CD14-positive monocyte (primary cell): ENCODE data around the gene NPW. TPM values are rescaled to one million over a fixed set of nuclear protein-coding genes. Genes with fewer than 3 reads are reported as not detected.
"Not testable (repeated sequence)": the region's sequence is repeated elsewhere in the genome, so short reads cannot be mapped to it uniquely, and the experiment has no call there.

Source experiments
- DNase-seq, 3 donors: peaks; one replicate each; pipeline ENCODE4 v3.0.0-alpha.2; 2011 to 2022
- H2AFZ ChIP-seq: 2 replicates; pipeline ENCODE4 v1.6.0; 2012; ENCODE audit warnings: mild to moderate bottlenecking, low read depth, low read length, inconsistent platforms; ENCODE audit not compliant: insufficient read depth, poor library complexity, severe bottlenecking
- H3K27ac ChIP-seq, 2 donors: 1 replicate in 1 of 2; 2 replicates in 1 of 2; pipeline ENCODE4 v1.5.1; 2012 to 2013; ENCODE audit warnings: low read length in 2 of 2, control low read depth in 1 of 2, inconsistent platforms in 1 of 2, low read depth in 1 of 2, mild to moderate bottlenecking in 1 of 2
- H3K27me3 ChIP-seq, 2 donors: one replicate each; pipeline versions ENCODE4 v1.6.0 to v1.6.1; 2011 to 2013; ENCODE audit warnings: low read length in 2 of 2; ENCODE audit not compliant: control insufficient read depth in 2 of 2, insufficient read depth in 2 of 2
- H3K36me3 ChIP-seq, 2 donors: replicated peaks in 1 of 2; 1 replicate in 1 of 2; 2 replicates in 1 of 2; pipeline versions ENCODE4 v1.5.1 to v1.6.1; 2012 to 2013; ENCODE audit warnings: low read length in 2 of 2, control low read depth in 1 of 2, inconsistent platforms in 1 of 2, mild to moderate bottlenecking in 1 of 2; ENCODE audit not compliant: insufficient read depth in 2 of 2, control insufficient read depth in 1 of 2
- H3K4me1 ChIP-seq, 2 donors: 1 replicate in 1 of 2; 2 replicates in 1 of 2; pipeline versions ENCODE4 v1.5.1 to v1.6.1; 2012 to 2013; ENCODE audit warnings: low read length in 2 of 2, control low read depth in 1 of 2, inconsistent platforms in 1 of 2, mild to moderate bottlenecking in 1 of 2, moderate library complexity in 1 of 2; ENCODE audit not compliant: insufficient read depth in 2 of 2, control insufficient read depth in 1 of 2
- H3K4me2 ChIP-seq: replicated peaks from 2 replicates; pipeline ENCODE3; 2012; ENCODE audit warnings: low read length, moderate library complexity, mild to moderate bottlenecking; ENCODE audit not compliant: poor library complexity, severe bottlenecking; ENCODE audit errors: extremely low read depth
- H3K4me3 ChIP-seq, 3 experiments: fragments of 200-600 bp in 1 of 3; sonication (generic) in 1 of 3; replicated peaks in 1 of 3; 1 replicate in 2 of 3; 2 replicates in 1 of 3; pipeline ENCODE4 v1.5.1; 2011 to 2013; ENCODE audit warnings: low read length in 3 of 3, mild to moderate bottlenecking in 3 of 3, control low read depth in 2 of 3, low read depth in 2 of 3, inconsistent platforms in 1 of 3, moderate library complexity in 1 of 3
- H3K79me2 ChIP-seq: 2 replicates; pipeline ENCODE4 v1.6.0; 2012; ENCODE audit warnings: mild to moderate bottlenecking, control low read depth, inconsistent platforms, low read length, moderate library complexity; ENCODE audit not compliant: insufficient read depth
- H3K9ac ChIP-seq: 2 replicates; pipeline ENCODE4 v1.6.0; 2017; ENCODE audit warnings: low read length, mild to moderate bottlenecking; ENCODE audit not compliant: insufficient read depth, poor library complexity, severe bottlenecking
- H3K9me3 ChIP-seq, 2 donors: replicated peaks in 1 of 2; 1 replicate in 1 of 2; 2 replicates in 1 of 2; pipeline versions ENCODE4 v1.5.1 to v1.6.1; 2012 to 2013; ENCODE audit warnings: low read length in 2 of 2, control low read depth in 1 of 2; ENCODE audit not compliant: control insufficient read depth in 1 of 2, insufficient read depth in 1 of 2
- H4K20me1 ChIP-seq: 2 replicates; pipeline ENCODE4 v1.6.0; 2012; ENCODE audit warnings: mild to moderate bottlenecking, low read length, control low read depth, moderate library complexity; ENCODE audit not compliant: insufficient read depth
- H3K27ac Mint-ChIP-seq, 7 donors: one replicate each; pipeline ENCODE4 v1.8.0; 2020; ENCODE audit warnings: mild to moderate bottlenecking in 7 of 7, mixed read lengths in 7 of 7, moderate library complexity in 6 of 7, inconsistent platforms in 2 of 7
- H3K27me3 Mint-ChIP-seq, 3 donors: one replicate each; pipeline ENCODE4 v1.8.0; 2021 to 2022; ENCODE audit warnings: low read depth in 3 of 3, mild to moderate bottlenecking in 3 of 3, mixed read lengths in 3 of 3, moderate library complexity in 3 of 3, inconsistent platforms in 1 of 3
- H3K36me3 Mint-ChIP-seq, 2 donors: one replicate each; pipeline ENCODE4 v1.8.0; 2020; ENCODE audit warnings: mixed read lengths in 2 of 2, inconsistent platforms in 1 of 2, mild to moderate bottlenecking in 1 of 2
- H3K4me1 Mint-ChIP-seq: one replicate; pipeline ENCODE4 v1.8.0; 2020; ENCODE audit warnings: mild to moderate bottlenecking, mixed read lengths
- H3K4me3 Mint-ChIP-seq, 2 donors: one replicate each; pipeline ENCODE4 v1.8.0; 2020; ENCODE audit warnings: mild to moderate bottlenecking in 2 of 2, mixed read lengths in 2 of 2, moderate library complexity in 1 of 2
- H3K9me3 Mint-ChIP-seq, 7 donors: one replicate each; pipeline ENCODE4 v1.8.0; 2020 to 2022; ENCODE audit warnings: mixed read lengths in 7 of 7, mild to moderate bottlenecking in 6 of 7, moderate library complexity in 6 of 7, inconsistent platforms in 2 of 7
- WGBS: methylation state at CpG from one replicate; pipeline ENCODE4 v1.1.5; 2013; ENCODE audit warnings: missing lambda C conversion rate; ENCODE audit not compliant: insufficient coverage; 5-methylcytosine and 5-hydroxymethylcytosine counted together
- intact Hi-C, 2 donors: fragments of 100-400 bp; cut with micrococcal nuclease; formaldehyde crosslinking; loops; one replicate each; pipeline versions ENCODE4 v1.15.0 to v1.15.1; 2023
- polyA plus RNA-seq, 3 donors: library from polyadenylated mRNA; depleted of rRNA in 1 of 3; unstranded in 2 of 3; stranded (reverse) in 1 of 3; fragments of 300-500 nt in 2 of 3; fragments of >200 nt in 1 of 3; fragmentation: Illumina TruSeq in 2 of 3; gene quantifications; 1 replicate in 2 of 3; 2 replicates in 1 of 3; pipeline ENCODE4 v1.2.3, GENCODE V29; 2012 to 2021
- TF ChIP-seq, protein P1 (sequence below): fragments of 200-600 bp; IDR thresholded peaks from one replicate; pipeline ENCODE4 v1.8.0; 2022; ENCODE audit warnings: antibody characterized with exemption, mild to moderate bottlenecking

Gene NPW
- polyA plus RNA-seq, 3 donors = not detected

GRCh38 chr16:2033057-2033908, 13.7 kb downstream of the NPW start:
- DNase-seq = peak in 2 of 3 donors; percentile 25 to 63
- H3K9me3 Mint-ChIP-seq = no peaks in the 10 kb centered on the region
- H3K27ac ChIP-seq = peak overlapping the region in 1 of 2 donors; percentile 24
- peak overlapping the region; percentile 14 to 66 (median 35) for H3K4me3 ChIP-seq
- no peaks in the 10 kb centered on the region for H3K9me3 ChIP-seq
- H3K36me3 ChIP-seq = no peaks in the 10 kb centered on the region
- intact Hi-C loops = no loop called here
- H3K9ac ChIP-seq = peak overlapping the region; percentile 45
- H3K27me3 Mint-ChIP-seq = peaks cover 8 to 39% (median 21%) of the 10 kb centered on the region in 3 donors
- TF ChIP-seq, protein P1, sequence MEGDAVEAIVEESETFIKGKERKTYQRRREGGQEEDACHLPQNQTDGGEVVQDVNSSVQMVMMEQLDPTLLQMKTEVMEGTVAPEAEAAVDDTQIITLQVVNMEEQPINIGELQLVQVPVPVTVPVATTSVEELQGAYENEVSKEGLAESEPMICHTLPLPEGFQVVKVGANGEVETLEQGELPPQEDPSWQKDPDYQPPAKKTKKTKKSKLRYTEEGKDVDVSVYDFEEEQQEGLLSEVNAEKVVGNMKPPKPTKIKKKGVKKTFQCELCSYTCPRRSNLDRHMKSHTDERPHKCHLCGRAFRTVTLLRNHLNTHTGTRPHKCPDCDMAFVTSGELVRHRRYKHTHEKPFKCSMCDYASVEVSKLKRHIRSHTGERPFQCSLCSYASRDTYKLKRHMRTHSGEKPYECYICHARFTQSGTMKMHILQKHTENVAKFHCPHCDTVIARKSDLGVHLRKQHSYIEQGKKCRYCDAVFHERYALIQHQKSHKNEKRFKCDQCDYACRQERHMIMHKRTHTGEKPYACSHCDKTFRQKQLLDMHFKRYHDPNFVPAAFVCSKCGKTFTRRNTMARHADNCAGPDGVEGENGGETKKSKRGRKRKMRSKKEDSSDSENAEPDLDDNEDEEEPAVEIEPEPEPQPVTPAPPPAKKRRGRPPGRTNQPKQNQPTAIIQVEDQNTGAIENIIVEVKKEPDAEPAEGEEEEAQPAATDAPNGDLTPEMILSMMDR = no peak
- H3K4me1 Mint-ChIP-seq = peaks cover 13% of the 10 kb centered on the region
- peaks cover 16 to 17% of the 10 kb centered on the region in 2 donors for H3K4me1 ChIP-seq
- no peaks in the 10 kb centered on the region for H3K79me2 ChIP-seq
- H3K4me2 ChIP-seq = peak overlapping the region; percentile 58
- peak overlapping the region in 2 of 7 donors; percentile 63 to 64 for H3K27ac Mint-ChIP-seq
- 10% methylated on average over 17 of the region's 37 CpGs for WGBS
- peak overlapping the region; percentile 76 for H2AFZ ChIP-seq
- H4K20me1 ChIP-seq = no peaks in the 10 kb centered on the region
- H3K36me3 Mint-ChIP-seq = no peaks in the 10 kb centered on the region
- peak overlapping the region; percentile 62 to 74 for H3K4me3 Mint-ChIP-seq
- H3K27me3 ChIP-seq = peaks cover 0 to 13% of the 10 kb centered on the region in 2 donors

DNA sequence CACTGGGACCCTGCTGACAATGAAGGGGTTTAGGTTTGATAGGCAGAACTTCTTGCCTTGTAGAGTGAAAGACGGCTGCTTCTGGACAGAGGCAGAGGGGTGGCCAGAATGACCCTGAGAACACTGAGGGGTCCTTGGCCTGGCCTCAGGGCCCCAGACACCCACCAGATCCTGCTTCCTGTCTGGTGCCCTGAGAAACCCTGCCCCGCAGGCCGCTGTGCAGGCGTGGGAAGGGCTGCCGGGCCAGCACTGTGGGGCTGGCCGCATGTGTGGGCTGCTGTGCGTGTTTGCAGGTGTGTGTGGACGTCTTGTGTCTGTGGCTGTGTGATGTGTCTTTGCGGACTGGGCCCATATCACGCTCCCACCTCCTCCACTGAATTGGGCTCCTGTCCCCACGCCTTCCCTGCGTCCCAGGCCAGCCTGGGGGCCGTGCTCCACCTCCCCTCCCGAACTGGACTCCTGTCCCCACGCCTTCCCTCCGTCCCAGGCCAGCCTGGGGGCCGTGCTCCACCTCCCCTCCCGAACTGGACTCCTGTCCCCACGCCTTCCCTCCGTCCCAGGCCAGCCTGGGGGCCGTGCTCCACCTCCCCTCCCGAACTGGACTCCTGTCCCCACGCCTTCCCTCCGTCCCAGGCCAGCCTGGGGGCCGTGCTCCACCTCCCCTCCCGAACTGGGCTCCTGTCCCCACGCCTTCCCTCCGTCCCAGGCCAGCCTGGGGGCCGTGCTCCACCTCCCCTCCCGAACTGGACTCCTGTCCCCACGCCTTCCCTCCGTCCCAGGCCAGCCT, 14.5 kb downstream of the NPW start:
- H3K27me3 ChIP-seq, H3K36me3 ChIP-seq, DNase-seq, H4K20me1 ChIP-seq, intact Hi-C loops, H3K9me3 ChIP-seq, H3K79me2 ChIP-seq, H3K36me3 Mint-ChIP-seq, H3K9me3 Mint-ChIP-seq, H3K27ac ChIP-seq, H3K27ac Mint-ChIP-seq: not testable (repeated sequence)
- H3K4me1 Mint-ChIP-seq = peaks cover 13% of the 10 kb centered on the region
- peak overlapping the region; percentile 62 to 74 for H3K4me3 Mint-ChIP-seq
- Histone ChIP-seq H3K4me1 (peaks cover 16 to 17% of the 10 kb centered on the region in 2 donors), H3K4me2 (peak overlapping the region; percentile 58), H2AFZ (peak overlapping the region; percentile 76), H3K4me3 (peak overlapping the region; percentile 14 to 66 (median 35)), H3K9ac (peak overlapping the region; percentile 45)
- H3K27me3 Mint-ChIP-seq = peaks cover 0 to 30% (median 14%) of the 10 kb centered on the region in 3 donors
- 70% methylated on average over 5 of the region's 32 CpGs for WGBS
